ENCODE data around the gene FIGNL1.

- TF ChIP-seq, protein P1, sequence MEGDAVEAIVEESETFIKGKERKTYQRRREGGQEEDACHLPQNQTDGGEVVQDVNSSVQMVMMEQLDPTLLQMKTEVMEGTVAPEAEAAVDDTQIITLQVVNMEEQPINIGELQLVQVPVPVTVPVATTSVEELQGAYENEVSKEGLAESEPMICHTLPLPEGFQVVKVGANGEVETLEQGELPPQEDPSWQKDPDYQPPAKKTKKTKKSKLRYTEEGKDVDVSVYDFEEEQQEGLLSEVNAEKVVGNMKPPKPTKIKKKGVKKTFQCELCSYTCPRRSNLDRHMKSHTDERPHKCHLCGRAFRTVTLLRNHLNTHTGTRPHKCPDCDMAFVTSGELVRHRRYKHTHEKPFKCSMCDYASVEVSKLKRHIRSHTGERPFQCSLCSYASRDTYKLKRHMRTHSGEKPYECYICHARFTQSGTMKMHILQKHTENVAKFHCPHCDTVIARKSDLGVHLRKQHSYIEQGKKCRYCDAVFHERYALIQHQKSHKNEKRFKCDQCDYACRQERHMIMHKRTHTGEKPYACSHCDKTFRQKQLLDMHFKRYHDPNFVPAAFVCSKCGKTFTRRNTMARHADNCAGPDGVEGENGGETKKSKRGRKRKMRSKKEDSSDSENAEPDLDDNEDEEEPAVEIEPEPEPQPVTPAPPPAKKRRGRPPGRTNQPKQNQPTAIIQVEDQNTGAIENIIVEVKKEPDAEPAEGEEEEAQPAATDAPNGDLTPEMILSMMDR (IDR thresholded peaks at IDR 0.05) = no peak
- TF ChIP-seq POLR2A (IDR thresholded peaks at IDR 0.05; ENCODE audit: low read depth) = no peak
Observed at GRCh38 chr7:50479743-50480517, 29.8 kb upstream of the FIGNL1 start.

Measured in esophagus muscularis mucosa (tissue), 3 donors.